GM21367 (cell line): ENCODE results near the gene TLR3.

Source experiments
- ATAC-seq: cut with Tn5 transposase; IDR thresholded peaks from one replicate; pipeline ENCODE4 v1.9.1; 2021; ENCODE audit not compliant: unreplicated experiment

Gene TLR3

DNA sequence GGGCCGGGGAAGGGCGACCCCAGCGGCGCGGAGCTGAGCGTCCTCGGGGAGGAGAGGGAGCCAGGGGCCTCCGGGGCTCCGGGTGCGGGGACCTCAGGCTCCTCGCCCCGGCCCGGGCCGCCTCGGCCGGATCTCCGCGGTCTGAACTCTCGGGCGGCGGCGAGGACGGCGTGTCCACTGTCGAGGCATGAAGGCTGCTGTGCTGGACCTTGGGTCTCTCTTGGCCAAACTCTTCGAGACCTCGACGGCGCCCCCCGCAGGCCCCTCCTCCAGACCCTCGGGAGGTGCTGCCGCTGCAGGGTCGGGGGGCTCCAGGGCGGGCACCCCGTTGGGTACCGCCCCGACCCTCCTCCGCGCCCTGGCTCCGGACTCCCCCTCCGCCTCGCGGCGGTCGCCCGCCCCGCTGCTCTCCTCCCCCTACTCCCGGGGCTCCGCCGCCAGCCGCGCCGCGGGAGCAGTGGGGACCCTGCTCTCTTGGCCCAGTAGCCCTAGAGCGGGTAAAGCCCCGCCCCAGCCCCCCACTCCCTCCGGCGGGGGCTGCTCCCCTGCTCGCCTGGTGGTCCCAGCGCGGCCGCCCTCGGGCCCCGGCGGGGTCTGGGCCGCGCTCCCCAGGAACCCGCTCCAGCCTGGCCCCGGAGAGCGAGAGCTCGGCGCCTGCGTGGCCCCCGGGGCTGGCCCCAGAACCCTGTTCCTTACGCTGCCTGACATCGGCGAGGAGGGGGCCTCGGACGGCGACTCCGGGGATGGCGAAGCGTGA lies 36.1 kb downstream of the TLR3 start:
- ATAC-seq = peak; percentile 28

GRCh38 chr4:186105647-186106321 lies 36.8 kb downstream of the TLR3 start:
- ATAC-seq = no peak

GRCh38 chr4:186107947-186108346 lies 39.0 kb downstream of the TLR3 start:
- ATAC-seq = no peak

DNA sequence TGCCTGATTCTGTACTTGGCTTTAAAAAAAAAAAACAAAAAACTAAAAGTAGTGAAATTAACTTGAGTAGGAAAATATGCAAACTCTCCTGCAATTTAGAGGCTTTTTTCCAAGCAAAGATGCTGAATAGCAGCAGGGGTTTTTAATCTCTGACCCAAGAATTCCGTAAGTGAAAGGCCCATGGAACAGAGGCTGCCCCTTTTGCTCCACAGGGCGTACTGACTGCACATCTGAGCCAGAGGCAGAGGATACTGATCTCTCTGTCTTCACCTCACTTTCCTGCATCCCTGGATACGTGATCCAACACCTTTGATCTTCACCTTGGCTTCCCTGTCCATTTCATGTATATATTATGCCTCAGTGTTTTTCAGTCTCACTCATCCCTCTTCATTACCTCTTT lies 39.4 kb downstream of the TLR3 start:
- no peak for ATAC-seq

GRCh38 chr4:186109245-186109644 lies 40.3 kb downstream of the TLR3 start:
- ATAC-seq = no peak

GRCh38 chr4:186116697-186117096 lies 47.7 kb downstream of the TLR3 start:
- ATAC-seq = no peak

DNA sequence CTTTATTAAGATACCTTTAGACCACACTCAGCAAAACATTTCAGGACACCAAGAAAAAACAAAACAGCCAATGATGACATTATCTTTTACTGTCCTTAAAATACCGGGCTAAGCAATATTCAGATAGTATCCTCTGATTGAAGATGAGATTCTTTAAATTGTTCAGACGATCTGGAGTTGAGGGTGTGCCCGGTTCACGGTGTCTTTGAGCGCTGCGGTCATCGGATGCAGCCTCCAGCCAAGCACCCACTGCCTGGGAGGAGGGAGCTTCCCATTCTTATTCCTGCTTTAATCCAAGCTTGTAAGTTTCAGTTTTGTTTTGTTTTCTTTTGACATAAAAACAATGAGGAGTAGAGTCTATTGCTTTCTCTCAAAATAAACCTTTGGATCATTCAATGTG lies 49.6 kb downstream of the TLR3 start:
- no peak for ATAC-seq

- ATAC-seq = no peak
Observed at GRCh38 chr4:186121057-186121456, 52.1 kb downstream of the TLR3 start.

DNA sequence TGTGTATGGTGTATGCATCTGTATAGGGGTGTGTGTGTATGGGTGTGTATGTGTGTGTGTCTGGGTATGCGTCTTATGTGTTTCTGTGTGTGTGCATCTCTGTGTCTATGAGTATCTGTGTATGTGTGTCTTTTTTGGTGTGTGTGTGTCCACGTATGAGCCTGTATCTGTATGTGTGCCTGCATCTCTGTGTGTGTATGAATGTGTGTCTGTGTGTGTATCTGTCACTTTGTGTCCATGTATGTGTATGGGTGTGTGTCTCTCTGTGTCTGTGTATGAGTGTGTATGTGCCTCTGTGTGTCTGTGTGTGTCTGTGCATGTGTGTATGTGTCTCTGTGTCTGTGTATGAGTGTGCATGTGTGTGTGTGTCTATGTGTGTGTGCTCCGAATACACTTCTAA lies 59.9 kb downstream of the TLR3 start:
- ATAC-seq = no peak

DNA sequence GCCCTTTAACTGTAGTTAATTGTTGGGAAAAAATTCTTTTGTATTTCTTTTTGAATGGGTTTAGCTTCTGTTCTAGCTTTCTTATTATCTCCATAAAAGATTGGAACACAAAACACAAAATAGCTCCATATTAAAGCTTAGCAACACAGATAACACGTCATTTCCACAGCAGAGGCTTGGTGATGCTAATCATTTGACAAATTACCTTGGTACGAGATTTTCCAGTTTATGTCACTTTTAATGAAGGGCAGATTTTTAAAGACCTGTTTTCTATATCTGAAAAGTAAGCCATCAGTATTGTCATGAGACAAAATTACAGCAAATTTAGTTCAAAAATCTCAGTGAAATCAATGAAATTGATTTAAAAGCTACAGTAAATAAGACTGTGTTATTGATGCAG lies 63.0 kb downstream of the TLR3 start:
- ATAC-seq = no peak

- no peak for ATAC-seq
Observed at GRCh38 chr4:186132577-186133242, 63.8 kb downstream of the TLR3 start.

GRCh38 chr4:186134257-186134656 lies 65.3 kb downstream of the TLR3 start:
- peak; percentile 99 for ATAC-seq

DNA sequence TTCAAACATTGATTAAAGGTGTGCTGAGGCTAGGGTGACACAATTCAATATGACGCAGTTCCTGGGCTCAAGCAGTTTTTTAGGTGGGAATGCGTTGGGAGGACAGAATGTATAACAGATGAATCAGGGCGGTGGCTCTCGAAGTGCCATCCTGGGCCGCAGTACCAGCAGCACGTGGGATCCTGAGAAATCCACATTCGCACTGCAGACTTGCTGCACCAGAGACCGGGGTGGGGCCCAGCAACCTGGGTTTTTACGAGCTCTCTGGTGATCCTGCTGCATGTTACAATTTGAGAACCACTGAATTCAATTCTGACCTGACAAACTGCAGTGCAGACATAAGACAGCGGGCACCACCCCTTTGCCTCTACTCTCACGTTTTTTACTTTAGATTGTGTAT lies 65.9 kb downstream of the TLR3 start:
- no peak for ATAC-seq

- ATAC-seq = no peak
Observed at GRCh38 chr4:186137196-186137794, 68.3 kb downstream of the TLR3 start.
